Activated CD8-positive, alpha-beta memory T cell treated with anti-CD3 and anti-CD28 coated beads, Interleukin-2, amount 50 U/mL, for 24 hours (primary cell): Measurements from ENCODE around the gene UCP2.

ENCODE experiments used
- DNase-seq: peaks from one replicate; pipeline ENCODE4 v3.0.0-alpha.2; 2020; ENCODE audit errors: extremely low read depth

The UCP2 gene

GRCh38 chr11:73982595-73982989 lies at the start of gene UCP2:
Gene UCP2 (minus strand): TSS chr11:73982843. CDS start chr11:73978378, 4,465 bp downstream.
- DNase-seq: peak; percentile 66

GRCh38 chr11:74030723-74031676 lies 48.4 kb upstream of the UCP2 start:
- DNase-seq: no peak

GRCh38 chr11:74025467-74026166 lies 43.0 kb upstream of the UCP2 start:
- DNase-seq: no peak

- no peak for DNase-seq
Observed at GRCh38 chr11:74024261-74025029, 41.8 kb upstream of the UCP2 start.

- no peak for DNase-seq
Observed at GRCh38 chr11:74023276-74023675, 40.6 kb upstream of the UCP2 start.

GRCh38 chr11:74022546-74022945 lies 39.9 kb upstream of the UCP2 start:
- no peak for DNase-seq

- no peak for DNase-seq
Observed at GRCh38 chr11:74021998-74022397, 39.4 kb upstream of the UCP2 start.

- no peak for DNase-seq
Observed at GRCh38 chr11:74020539-74020938, 37.9 kb upstream of the UCP2 start.

- peak; percentile 47 for DNase-seq
Observed at GRCh38 chr11:74019860-74020259, 37.2 kb upstream of the UCP2 start.

GRCh38 chr11:74019104-74019738 lies 36.6 kb upstream of the UCP2 start:
- no peak for DNase-seq

GRCh38 chr11:74018331-74019005 lies 35.8 kb upstream of the UCP2 start:
- DNase-seq: no peak

GRCh38 chr11:74017631-74018030 lies 35.0 kb upstream of the UCP2 start:
- no peak for DNase-seq

- DNase-seq: no peak
Observed at GRCh38 chr11:74015919-74016684, 33.5 kb upstream of the UCP2 start.

- DNase-seq: no peak
Observed at GRCh38 chr11:74014880-74015279, 32.2 kb upstream of the UCP2 start.

- DNase-seq: no peak
Observed at GRCh38 chr11:74013141-74013540, 30.5 kb upstream of the UCP2 start.

- DNase-seq: no peak
Observed at GRCh38 chr11:74012074-74012809, 29.6 kb upstream of the UCP2 start.

- no peak for DNase-seq
Observed at GRCh38 chr11:74011360-74012073, 28.9 kb upstream of the UCP2 start.

GRCh38 chr11:74010306-74011300 lies 28.0 kb upstream of the UCP2 start:
- DNase-seq: no peak
